AG08395 (cell line): ENCODE measurements around the gene TCFL5.

Experiments used
- DNase-seq: peaks from one replicate; pipeline ENCODE4 v3.0.0; 2012; ENCODE audit warnings: mixed read lengths, low spot score

Gene TCFL5

GRCh38 chr20:62809530-62810428 is 51.8 kb downstream of the TCFL5 start:
- DNase-seq: no peak

- peak; percentile 86 for DNase-seq
Measured at GRCh38 chr20:62808211-62808865, 53.3 kb downstream of the TCFL5 start.

DNA sequence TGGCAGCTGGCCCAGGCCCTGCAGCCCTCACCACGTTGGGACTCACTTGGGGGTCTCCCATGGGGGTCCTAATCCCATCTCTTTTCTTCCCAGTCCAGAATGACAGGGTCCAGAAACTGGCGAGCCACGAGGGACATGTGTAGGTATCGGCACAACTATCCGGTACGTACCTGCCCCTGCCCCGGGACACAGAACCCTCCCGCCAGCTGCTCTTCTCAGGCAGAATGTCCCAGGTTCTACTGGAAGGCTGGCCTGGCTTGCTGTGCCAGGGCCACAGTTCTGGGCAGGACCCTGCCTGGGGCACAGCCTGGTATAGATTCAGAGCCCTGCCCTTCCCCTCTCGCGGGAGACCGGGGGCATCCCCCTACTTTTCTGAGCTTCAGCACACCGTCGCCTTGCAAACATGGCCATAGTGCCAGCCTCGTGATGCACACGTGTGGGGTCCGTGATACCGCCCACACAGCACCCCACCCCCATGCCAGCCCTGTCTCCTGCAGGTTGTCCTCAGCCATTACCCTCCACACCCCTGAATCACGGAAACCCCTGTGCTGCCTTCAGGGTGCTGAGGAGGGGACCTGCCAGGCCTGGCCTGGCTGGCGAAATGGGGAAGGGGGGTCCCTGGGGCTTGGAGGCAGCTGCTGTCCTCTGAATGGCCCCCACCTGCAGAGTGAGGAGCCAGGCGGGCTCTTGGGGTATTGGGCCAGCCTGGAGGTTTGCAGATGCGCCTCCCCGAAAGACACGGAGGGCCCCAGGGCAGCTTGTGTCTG is 54.0 kb downstream of the TCFL5 start:
- DNase-seq: no peak

- no peak for DNase-seq
Measured at GRCh38 chr20:62806383-62807050, 55.1 kb downstream of the TCFL5 start.

DNA sequence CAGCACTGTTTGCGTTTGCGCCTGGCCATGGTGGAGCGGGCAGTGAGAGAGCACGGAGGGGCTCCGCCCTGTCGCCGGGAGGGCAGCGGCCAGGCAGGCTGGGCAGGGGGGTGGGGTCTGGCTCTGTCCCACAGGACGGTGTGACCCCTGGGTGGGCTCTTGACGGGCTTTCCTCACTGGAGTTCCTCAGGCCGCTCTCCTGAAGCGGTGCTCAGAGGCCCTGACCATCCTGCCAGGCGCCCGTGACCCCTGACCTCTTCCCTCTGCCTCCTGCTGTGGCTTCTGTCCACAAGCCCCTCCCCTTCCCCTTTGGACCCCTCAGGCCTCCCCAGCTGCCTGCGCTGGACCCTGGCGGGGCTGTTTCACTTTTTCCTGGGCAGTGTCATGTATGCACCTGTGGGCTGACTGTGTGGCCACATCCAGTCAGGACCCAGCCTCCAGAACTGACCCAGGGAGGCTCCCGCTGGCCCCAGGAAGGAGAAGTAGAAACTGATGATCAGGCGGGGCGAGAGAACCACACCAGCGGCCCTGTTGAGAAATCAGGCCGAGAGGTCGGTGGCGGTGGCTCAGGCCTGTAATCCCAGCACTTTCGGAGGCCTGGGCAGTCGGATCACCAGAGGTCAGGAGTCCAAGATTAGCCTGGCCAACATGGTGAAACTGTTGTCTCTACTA is 55.8 kb downstream of the TCFL5 start:
- DNase-seq: no peak

DNA sequence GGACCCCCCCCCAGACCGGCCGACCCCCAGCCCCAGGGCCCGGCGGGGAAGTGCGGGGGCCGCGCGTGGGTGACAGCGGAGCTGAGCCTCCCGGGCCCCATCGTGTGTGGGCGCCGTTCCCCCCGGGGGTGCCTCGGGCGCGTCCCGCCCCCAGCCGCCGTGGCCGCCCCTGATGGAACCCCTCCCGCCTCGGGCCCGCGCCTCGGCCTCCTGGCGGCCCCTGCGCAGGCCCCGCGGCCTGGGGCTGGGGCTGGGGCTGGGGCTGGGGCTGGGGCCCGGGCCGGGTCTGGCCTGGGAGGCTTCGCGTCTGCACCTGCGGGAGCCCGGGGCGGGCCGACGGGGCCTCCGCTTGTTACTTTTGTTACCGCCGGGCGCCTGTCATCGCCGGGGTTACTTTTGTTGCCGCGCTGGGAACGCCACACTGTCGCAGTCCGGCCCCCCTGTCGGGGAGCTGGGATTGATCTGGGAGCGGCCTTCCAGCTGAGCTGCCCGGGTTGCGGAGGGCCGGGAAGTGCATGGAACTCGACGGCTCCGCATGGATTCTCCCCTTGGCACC is 56.4 kb downstream of the TCFL5 start:
- DNase-seq: peak; percentile 32

DNA sequence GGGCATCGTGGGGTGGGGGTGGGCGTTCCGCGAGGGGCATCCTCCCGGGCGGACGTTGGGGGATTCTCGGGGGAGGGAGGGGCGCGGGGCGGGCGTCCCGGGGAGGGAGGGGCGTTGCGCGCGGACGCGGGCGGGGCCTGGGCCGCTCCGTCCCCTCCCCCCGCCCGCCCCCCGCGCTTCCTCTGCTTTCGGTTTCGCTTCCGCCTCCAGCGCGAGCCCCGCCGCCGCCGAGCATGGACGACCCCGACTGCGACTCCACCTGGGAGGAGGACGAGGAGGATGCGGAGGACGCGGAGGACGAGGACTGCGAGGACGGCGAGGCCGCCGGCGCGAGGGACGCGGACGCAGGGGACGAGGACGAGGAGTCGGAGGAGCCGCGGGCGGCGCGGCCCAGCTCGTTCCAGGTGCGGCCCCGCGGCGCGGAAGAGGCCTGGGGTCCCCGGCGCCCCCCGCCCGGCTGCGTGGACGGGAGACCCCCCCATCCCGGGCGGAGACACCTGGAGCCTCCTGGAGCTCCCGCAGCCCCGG is 56.9 kb downstream of the TCFL5 start, which contains the start of gene OGFR:
TSS of gene OGFR (plus strand) at position 209 of the 528 bp plus-strand sequence. CDS start at position 234, 25 bp downstream.
- DNase-seq: peak; percentile 76

DNA sequence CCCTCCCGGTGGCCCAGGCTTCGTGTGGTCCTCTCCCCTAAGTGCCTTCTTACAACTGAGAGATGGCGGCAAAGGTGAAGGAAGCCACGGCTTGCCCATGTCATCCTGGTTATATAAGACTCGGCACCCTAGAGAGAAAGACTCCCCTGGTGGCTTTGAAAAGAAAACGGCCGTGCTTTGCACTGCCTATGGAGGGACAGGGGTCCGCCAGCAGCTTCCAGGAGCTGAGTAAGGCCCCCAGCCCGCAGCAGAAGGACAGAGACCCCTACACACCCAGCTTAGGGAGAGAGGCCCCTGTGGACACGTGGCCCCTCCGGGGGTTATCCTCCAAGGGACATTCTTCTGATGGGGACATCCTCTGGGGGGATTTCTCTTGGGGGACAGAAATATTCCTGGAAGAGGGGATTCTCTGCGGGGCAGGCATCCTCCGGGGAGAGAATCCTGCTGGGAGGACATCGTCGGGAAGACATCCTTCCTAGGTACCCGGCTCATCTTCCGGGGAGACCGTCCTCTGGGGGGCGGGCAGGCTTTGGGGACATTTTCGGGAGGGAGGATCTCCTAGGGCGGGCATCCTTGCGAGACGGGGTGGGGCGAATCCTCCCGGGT is 57.5 kb downstream of the TCFL5 start:
- no peak for DNase-seq

DNA sequence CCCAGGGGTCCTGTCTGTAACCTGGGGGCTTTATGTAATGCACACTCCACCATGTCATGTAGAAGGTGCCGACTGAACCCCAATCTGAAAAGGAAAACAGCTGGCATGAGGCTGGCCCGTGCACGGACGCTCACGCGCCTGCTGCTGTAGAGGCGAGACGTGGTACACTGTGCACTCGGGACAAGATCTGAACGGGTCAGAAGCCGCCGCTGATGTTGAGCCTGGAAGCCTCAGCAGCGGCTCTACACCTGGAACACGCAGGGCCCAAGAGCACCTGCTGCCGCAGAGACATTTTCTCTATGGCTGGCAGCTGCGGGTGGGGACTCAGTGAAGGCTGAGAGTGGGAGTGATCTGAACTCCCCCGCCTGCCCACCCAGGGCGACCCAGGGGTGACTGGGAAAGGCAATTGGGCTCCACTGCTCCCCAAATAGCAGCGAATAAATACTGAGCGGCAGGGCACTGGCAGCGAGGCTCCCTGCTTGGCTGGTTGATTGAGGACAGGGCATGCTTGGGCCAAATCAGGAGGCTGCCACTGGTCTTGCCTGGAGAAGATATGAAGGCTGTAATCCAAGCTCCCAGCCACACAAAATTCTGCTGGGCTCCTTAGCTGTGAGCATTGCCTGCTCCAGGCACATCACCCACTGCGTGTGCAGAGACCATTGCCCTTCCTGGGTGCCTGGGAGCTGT is 59.5 kb downstream of the TCFL5 start:
- DNase-seq: no peak

DNA sequence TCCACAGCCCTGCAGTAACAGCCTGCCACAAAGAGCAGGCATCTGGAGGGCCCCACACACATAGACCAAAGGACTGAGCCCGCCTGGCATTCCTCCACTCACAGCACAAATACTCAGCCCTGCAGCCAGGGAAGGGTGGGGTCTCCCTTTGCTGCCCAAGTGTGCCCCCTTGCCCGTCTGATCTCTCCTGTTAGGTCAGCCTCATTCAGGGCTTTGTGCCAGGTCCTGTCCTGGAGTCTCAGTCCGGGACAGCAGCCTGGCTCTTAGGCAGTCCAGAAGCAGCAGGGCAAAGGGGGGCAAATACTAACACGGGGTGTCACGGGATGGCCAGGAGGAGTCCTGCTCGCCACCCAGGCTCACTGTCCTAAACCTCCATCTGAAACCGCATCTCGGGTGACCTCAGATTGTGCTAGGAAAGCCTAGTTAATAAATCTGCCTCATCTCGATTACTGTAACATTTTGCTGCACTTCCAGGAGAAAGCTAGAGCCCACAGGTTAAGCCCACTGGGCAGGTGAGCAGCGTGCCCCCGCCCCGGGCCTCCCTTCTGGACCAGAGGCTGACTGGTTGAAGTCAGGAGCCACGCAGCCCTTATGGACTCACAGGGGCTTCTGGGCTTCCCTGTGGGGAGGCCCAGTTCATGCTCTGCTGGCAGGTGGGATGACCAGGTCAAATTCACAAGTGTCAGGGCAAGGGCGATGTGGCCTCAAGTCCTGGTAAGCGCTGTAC is 60.2 kb downstream of the TCFL5 start:
- no peak for DNase-seq

DNA sequence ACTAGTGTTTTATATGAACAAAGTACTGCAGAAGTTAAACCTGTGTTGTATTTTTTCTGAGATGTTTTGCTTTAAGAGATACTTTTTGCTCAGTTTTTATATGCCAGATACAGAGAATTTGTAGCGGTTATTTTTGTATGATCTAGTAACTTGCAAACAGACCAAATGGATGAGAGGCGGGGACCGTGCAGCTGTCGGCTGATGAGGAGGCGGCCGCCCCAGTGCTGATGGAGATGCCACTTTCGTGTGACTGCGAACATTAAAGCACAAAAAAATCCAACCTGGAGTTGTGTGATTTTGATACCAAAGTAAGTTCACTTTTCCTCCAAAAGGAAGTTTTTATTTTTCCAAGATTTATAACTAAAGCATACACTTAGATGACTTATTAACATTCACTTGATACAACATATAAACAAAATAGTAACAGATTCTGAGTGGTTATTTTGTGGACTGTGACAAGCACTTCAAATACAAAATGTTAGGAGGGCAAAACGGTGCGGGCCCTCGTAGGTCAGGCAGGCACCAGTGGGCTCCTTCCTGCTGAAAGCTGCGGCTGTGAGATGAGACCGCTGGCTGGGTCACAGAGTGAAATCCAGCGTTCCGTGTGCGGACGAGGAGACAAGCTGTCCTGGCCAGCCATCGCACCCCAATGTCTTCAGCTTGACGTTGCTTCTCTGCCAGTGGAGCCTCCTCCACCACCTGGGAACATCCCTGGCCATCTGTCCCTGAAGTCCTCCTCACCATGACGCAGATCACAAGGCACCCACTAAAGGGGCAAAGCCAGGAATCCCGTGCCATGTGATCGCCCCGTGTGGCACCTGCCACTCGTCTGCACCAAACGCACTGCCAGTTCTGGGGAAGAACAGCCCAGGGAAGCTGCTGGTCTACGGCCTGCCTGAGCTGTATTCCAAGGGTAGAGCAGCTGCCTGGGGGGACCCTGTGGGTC is 61.0 kb downstream of the TCFL5 start:
- DNase-seq: no peak

GRCh38 chr20:62799873-62800272 is 61.7 kb downstream of the TCFL5 start:
- DNase-seq: no peak

DNA sequence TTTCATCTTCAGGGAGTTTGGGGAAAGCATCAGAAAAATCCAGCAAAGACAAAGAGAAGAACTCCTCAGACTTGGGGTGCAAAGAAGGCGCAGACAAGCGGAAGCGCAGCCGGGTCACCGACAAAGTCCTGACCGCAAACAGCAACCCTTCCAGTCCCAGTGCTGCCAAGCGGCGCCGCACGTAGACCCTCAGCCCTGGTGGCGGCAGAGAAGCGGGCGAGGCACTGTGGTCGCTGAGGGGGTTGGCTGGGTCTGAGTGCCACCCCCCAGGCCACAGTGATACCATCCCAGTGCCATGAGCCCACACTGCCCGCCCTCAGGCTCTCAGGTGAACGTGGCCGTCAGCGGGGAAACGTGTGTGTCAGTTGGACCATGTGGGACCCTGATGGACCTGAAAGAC is 62.2 kb downstream of the TCFL5 start:
- DNase-seq: no peak

- no peak for DNase-seq
Measured at GRCh38 chr20:62799036-62799435, 62.6 kb downstream of the TCFL5 start.

DNA sequence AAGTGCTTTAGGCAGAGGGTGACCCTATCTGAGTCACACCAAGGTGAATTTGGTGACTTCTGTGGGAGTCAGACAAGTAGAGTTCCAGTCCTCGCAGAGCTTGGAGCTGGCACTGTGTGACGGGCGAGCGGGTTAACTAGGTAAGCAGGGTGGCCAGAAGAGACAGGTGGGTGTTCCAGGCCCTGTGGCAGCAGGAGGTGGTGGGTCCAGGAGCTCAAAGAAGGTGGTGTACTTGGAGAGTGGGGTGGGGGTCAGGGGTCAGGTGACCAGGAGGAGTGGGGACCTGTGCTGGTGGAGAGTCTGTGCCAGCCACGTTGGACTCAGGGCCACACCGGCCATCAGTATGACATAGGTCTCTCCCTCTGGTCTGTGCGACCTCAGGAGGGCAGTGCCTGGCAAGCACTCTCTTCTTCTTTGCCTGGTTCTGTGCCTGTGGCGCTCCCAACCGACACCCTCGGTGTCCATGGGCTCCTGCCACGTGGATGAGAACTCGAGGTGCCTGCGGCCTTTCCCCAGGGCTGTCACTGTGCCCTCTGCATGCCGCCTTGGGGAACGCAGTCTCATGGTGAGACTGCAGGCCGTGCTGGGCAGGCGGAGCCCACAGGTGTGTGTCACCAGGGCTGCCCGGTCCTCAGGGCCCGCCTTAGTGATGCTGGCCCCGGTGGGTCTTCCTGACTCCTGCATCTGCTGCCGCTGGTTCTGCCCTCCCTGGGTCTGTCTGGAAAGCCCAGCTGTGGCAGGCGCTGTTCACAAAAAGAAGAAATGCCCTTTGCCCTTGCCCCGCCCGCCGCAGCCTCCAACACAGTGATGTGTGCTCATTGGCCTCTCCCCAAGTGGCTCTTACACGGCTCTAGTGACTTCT is 63.7 kb downstream of the TCFL5 start:
- DNase-seq: no peak

GRCh38 chr20:62796699-62797491 is 64.7 kb downstream of the TCFL5 start:
- DNase-seq: no peak
